Renal cortex interstitium (tissue), 11 donors: ENCODE data around the gene SYNDIG1. TPM values are rescaled to one million over a fixed set of nuclear protein-coding genes. Genes with fewer than 3 reads are reported as not detected.

ENCODE experiments used
- DNase-seq, 11 donors: peaks; one replicate each; pipeline ENCODE4 v3.0.0-alpha.2; 2013; ENCODE audit warnings: low read depth in 9 of 11, low spot score in 4 of 11; ENCODE audit errors: extremely low read depth in 1 of 11
- polyA plus RNA-seq, 3 donors: library from polyadenylated mRNA; unstranded; fragments of 120-200 nt; gene quantifications; one replicate each; pipeline ENCODE4 v1.2.1, GENCODE V29; 2013; ENCODE audit not compliant: insufficient read length in 3 of 3

Gene SYNDIG1
- polyA plus RNA-seq, 3 donors: 7.5 to 10.6 (median 8.2) TPM

DNA sequence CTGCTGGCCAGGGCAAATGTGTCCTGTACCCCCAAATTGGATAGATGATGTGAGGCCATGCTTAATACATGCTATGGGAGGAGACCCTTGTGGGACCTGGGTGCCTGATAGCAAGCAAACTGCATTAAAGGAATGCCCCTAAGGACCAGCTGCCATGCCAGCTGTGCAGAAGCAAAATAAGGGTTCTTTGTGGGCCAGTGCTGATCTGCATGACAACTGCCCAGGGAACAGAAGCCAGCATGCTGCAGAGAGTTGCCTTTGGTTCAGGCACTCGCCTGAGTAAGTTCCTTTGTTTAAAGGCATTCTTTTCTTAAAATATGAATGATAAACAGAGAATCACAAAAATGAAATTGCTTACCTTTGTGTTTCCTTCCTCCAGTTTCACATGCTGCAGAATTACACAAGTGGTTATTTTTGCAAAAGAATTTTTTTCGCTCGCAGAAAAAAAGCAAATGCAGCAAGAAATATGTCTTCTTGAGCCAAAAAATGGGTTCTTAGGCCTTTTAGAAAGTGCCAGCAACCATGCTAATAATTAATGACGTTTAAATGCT is 6.9 kb upstream of the SYNDIG1 start:
- DNase-seq: no peak

DNA sequence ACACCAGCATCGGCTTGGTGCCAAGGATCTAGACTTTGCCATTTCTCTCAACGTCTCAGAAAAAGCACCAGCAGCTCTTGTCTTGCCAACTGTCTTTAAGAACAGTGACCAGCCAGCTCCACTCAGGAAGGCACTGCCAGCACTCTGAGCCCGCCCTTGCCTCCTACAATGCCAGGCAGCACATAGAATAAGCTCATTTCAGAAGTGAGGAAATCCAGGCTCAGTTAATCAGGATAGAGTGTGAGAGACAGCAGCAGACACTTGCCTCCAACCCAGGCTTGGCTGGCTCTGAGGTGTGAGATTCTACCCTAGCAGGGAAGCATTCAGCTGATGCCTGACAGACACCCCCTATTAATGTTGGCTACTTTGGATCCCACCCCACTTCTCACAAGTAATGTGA is 4.3 kb upstream of the SYNDIG1 start:
- DNase-seq: no peak

DNA sequence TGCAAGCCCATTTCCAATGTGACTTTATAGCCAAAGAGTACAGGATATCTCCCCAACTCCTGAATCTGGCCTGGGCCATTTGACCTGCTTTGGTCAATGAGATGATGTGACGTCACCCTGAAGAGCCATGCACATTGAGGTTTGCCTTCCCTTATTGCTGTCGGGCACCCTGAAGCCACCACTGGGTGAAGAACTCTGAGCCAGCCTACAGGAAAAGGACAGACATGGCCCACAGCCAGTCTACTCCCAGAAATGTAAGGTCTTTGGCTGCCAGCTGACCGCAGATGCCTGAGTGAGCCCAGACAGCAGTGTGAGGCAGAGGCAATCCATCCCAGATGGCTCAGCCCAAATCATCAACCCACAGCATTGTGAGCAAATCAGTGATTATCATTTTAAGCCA is 3.7 kb upstream of the SYNDIG1 start:
- DNase-seq: no peak

DNA sequence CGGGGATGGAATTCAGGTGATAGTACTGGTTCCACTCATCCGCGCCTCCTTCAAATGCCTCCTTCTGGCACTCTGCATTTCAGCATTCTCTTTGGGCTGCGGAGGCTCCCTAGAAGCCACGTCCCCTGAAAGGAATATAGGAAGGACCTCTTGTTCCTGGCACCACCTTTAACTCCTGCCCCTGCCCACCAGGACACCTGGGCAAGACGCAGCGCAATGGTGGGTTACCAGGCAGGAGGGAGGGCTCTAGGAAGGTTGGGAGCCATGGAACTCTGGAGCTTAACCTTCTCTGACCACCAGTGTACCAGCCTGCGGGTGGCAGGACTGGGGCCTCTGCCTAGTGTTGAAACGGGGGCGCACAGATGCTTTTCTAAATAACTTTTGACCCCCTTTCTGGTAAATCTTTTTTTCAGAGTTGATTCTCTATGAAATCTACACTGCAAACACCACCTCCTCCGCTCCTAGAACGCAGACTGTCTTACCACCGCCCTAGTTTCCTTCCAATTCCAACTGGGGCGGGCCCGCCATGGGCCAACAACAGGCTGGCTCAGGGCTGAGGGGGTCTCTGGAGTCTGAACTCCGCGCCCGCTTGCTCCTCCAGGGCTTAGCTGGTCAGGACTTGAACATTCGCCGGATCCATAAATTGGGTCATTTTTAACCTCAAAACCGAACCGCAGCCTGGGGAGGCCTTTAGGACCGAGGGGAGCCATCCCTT is 871 bp upstream of the SYNDIG1 start:
- DNase-seq: no peak

DNA sequence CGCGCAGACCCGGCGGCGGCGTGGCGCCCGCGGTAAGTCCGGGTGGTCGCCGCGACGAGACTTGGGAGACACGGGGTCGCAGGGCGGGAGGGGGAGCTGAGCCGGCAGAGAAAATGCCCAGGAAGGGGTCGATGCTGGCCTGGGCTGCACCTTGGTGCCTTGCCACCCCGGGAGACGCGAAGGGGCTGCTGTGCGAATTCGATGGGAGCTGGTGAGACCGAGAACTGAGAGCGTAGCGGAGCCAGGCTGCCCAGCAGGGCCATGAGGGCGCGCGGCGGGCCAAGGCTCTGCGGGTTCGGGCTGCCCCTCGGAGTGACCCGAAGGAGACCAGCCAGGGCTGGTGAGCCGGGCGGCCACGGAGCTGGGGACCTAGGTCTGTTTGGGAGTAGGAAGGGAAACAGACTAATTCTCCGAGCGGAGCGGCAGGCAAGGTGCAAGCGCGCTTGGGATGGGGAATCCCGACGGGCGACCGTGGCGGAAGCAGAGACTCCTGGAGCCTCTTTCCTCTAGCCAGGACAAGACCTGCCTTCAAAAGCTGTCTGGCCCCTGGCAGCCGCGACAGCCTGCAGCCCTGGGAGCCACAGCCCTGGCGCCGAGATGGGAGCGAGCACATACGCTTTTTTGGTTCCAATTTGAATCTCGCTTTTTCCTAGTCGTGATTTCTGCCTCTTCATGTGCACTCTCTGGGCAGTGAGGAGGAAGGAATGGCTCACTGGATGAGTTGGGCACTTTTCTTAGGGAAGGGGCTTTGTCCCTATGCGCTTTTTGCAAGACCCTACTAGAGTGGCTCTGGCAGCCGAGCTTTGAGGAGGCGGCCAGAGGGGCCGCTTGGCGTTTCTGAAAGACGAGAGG is 691 bp downstream of the SYNDIG1 start:
- peak in 1 of 11 donors; percentile 24 for DNase-seq

DNA sequence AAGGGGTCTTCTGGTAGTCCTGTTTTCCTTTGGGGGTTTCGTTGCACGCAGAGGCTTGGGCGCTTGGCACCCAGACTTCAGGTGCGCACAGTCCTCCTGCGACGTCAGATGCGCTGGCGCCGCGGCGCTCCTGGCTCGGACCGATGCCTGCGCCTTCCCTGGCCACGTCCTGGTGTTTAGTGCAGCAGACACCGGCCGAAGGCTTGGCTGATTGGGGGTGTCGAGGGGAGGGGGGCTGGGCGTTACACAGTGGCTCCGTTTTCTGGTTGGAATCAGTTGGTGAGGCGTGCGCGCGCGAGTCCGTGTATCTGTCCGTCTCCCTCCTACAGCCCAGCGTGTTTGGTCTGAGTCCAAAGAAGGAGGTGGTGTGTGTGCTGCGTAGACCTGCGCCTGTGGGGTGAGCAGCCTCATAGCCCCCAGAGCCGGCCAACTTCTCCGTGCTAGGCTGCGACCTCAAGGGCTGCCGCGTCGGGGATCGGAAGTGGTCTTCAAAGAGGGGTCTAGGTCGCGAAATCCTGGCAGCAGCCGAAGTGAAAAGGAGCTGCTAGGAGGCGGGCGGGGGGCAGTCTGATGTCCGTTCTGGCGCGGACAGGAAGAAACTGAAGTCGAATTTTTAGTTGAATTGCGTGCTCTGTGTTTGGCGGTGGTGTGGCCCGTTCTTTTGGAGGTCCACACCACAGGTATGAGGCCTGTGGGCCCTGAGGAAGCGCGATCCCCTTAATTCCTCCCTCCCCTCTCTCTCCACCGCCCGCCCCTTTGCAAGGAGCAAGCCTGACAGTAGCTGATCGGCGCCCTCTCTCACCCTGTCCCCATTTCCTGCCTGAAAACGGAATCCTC is 1.5 kb downstream of the SYNDIG1 start:
- DNase-seq: no peak

DNA sequence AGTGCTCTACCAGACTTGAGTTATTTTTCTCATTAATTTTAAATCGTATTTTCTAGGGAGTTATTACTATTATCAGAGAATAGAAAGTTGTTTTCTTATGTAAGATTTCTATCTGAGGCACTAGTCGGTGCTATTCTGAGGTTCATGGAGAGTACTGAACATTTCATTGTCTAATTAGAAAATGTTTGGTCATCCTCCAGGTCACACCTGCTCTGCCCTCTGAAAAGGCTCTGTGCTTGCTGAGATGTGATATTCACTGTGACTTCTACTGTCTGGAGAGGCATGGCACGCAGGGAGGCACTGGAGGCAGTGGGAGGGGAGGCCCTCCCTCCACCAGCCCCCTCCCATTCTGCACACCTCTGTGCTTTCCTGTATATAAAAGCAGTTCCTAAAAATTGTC is 3.0 kb downstream of the SYNDIG1 start:
- DNase-seq: no peak

DNA sequence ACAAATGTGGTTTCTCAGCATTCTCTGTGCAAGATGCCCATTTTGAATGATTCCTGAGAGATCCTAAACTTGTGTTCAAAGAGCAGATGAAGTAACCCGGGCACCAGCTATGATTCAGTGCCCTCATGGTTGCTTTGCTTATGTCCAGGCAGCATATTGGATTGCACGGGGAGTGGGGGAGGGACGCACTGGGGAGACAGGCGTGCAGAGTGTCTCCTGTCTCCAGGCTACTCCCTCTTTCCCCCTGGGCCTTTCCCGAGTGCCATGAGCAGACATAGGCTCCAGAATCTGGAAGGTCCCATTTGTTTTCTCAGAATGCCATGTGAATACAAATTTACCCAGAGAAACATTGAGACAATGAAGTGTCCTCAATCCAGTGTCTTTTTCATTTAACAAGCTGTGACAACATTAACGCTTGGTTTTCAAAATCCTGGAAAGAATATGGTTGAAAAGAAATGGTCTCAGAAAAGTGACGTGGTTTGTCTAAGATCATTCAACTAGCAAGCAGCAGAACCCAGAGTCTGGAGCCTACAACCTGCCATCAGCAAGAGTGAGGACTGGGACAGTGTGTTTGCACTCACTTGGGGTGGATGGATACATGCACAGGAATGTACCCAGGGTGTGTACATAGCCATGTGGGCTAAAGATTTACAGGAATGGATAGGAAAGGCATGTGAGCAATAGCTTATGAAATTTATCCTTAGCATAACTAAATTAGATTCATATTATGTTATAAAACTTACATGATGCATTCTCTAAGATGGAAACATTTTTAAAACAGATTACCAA is 4.2 kb downstream of the SYNDIG1 start:
- DNase-seq: no peak

DNA sequence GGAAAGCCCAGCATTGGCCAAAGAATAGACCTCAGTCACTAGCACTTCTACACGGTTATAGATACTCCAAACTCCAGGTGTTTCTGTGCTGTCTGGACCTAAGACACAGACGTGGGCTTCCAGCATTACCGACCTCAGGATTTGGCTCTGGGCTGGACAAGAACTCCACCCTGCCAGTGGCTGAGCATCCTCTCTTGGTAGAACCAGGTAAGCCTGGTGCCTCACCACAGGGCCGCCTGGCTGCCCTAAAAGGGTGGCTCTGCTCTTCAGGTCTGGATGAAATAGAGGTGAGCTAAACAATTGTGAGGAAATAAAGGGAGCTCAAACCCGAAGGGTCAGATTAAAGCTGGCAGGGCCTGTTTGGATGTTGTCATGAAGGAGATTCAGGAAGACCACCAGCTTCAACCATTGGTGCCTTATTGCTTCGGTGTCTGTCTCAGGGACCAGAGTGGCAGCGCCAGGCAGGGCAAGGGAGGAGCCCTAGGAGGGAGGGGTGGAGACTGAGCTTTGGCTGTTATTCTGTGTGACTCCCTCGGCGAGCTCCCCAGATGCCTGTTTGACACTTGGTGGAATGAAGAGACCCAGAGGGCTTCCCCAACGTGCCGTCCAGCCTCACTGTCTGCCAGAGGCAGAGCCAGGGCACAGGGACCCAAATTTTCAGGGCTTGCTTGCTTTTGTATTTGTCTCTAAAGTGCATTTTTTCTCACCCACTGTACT is 8.6 kb downstream of the SYNDIG1 start:
- DNase-seq: no peak

DNA sequence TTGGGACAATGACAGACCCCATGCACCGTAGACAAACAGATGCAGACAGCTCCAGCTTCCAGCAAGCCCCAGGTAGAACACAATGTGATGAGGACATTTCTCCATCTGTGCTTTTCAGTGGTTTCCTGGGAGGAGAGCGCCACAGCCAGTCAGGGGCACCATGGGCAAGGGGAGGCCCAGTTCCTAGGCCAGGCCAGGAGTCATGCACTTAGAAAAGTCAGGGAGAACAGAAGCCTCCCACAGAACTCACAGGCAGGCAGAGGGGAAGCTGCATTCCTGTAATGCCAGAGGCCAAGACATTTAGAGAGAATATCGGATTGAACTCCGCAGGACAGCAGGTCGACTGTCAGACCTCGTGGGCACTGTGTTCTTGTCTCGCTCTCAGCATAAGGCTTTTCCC is 9.2 kb downstream of the SYNDIG1 start:
- no peak for DNase-seq

DNA sequence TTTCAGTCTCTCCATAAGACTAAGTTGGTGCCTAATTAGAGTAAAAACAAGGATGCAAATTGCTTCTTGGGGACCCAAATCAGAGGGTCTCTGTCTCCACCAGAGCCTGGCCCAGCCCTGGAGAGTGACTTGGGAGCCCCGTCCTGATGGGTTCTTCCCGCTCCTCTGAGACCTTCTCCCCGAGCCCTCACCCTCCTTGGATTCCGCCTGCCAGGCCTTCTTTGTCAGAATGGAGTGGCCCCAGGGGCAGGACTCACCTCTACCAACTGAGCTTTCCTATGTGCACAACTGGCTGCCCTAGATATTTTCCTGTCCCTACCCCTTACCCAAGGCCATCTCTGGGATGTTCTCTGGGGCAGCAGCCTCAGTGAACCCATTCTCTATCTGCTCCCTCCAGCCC is 9.7 kb downstream of the SYNDIG1 start:
- DNase-seq: no peak

DNA sequence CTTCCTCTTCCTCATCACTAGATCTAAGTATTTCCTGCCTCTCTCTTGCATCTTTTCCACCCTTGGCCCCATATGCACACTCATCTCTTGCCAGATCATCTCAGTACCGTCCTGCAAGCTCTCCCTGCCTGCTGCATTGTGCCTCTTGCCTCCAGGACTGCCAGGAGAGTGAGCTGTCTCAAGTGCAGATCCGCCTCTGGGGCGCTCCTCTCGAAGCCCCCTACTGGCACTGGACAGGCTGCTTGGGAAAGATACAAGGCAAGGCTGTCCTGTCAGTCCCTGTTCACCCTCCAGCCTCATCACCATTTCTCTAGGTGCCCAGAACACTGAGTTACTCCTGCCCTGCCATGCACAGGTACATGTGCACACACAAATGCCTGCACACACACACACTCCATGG is 10.2 kb downstream of the SYNDIG1 start:
- DNase-seq: no peak

DNA sequence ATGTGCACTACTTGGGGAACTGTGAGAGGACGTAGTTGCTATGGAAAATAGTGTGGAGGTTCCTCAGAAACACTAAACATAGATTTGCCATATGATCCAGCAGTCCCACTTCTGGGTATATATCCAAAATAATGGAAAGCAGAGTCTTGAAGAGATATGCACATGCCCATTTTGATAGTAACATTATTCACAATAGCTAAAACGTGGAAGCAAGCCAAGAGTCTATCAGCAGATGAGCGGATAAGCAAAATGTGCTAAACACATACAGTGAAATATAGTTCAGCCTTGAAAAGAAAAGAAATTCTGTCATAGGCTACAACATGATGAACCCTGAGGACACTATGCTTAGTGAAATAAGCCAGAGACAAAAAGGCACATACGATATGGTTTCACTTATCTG is 11.1 kb downstream of the SYNDIG1 start:
- DNase-seq: no peak

DNA sequence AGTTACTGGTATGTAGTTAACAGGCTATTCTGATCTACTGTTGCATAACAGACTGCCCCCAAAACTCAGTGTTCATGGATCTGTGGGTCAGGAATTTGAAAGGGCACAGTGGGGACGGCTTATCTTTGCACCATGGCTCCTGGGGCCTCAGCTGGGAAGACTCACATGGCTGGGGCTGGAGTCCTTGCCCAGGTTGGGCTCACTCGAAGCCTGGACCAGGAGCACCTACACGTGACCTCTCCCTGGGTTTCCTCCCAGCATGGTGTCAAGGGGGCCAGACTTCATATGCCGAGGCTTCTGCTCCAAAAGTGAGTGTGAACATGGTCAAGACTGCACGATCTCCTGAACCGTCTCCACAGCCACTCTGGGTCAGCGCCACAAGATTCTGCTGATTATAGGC is 11.7 kb downstream of the SYNDIG1 start:
- no peak for DNase-seq

DNA sequence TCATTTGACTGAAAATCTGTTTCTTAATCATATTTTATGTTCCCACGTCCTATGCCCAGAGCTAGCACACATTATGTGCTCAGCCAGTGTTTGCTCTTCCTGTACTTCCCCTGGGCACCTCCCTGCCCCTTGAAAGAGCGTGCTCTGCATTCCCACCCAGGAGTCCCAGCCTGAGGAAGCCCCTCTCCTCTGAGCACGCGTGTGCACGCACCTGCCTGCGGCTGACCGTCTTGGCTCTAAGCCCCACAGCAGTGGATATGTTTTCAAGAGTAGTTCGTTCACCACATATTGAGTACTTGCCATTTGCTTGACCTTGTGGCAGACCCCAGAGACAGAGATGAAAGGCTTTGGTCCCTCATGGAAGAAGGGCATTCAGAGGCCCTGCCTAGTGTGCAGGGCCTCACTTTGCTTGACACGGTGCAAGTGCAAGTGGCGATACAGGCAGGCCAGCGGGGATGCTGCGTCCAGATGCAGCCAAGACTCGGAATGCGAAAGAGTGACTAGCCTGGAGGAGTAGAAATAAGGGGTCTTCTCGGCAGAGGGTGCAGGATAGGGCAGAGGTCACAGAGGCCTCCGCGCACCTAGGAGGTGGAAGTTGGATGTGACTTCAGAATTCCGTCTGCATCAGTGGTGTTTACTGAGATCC is 14.1 kb downstream of the SYNDIG1 start:
- no peak for DNase-seq

DNA sequence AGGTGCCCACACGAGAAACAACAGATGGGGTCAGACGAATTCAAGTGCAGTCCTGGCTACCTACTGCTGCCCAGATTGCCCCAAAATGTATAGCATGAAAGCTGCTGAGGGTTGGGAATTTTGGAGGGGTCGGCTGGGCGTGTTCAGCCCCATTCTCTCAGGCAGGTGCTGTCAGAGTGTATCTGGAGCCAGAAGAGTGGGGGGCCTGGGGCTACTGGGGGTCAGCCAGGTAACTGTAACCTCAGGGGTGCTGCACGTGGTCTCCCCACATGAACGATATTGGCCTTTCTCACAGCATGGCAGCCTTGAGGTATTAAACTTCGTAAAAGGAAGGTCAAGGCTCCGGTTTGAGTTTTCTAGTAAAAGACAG is 14.6 kb downstream of the SYNDIG1 start:
- DNase-seq: no peak

DNA sequence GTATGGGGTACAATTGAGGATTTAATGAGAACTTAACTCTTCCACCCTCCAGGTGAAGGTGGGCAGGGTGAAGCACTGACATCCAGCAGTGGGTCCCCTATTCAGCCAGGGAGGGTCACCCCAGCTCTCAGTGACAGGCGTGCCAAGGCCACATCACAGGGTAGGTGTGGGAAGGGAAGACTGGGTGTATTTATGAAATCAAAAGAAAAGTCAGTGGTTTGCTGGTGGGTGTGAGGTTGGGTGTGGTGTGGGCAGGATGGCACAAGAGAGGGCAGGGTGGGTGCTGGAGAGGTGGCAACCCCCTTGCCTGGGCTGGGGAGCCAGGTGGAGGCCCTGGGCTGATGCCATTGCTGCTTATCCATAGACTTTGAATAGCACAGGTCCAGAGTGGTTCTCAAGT is 16.6 kb downstream of the SYNDIG1 start:
- DNase-seq: no peak

DNA sequence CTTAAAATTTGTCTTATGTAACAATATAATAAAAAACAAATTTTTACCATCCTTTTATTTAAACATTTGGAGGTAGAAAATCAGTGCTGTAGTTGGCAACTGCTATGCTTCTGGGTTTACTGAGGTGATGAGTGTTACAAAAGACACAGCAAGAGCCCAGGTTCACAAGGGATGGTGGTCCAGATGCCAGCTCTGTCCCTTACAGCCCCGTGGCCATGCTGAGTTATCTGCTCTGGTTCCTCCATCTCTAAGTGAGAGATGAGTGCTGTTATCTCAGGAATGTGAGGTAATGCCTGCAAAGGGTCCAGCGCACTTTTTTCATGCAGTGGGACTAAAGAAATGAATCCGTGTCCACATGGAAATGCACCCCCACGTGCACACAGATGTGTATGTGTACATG is 17.8 kb downstream of the SYNDIG1 start:
- DNase-seq: no peak
